IMR-90 (cell line): Measurements from ENCODE around the gene CBL.

Source experiments
- CTCF ChIP-seq: conservative IDR thresholded peaks from 2 replicates; pipeline ENCODE4 v1.5.1; 2012; ENCODE audit warnings: mild to moderate bottlenecking, low read depth, low read length, improper control_type of control experiment
- ELK1 ChIP-seq: fragments of 150-350 bp; IDR thresholded peaks from 2 replicates; pipeline ENCODE4 v1.6.1; 2016; ENCODE audit warnings: low read depth, mild to moderate bottlenecking, low read length, moderate library complexity, borderline replicate concordance
- MXI1 ChIP-seq: IDR thresholded peaks from 2 replicates; pipeline ENCODE4 v1.6.1; 2012; ENCODE audit warnings: low read depth, mild to moderate bottlenecking, low read length, moderate library complexity, borderline replicate concordance
- NFE2L2 ChIP-seq: fragments of 150-350 bp; IDR thresholded peaks from 2 replicates; pipeline ENCODE4 v1.6.1; 2016; ENCODE audit warnings: low read depth, mild to moderate bottlenecking, low read length
- POLR2A ChIP-seq: IDR thresholded peaks from 2 replicates; pipeline ENCODE4 v1.6.1; 2012; ENCODE audit warnings: mild to moderate bottlenecking, low read depth, low read length
- RAD21 ChIP-seq: IDR thresholded peaks from 2 replicates; pipeline ENCODE4 v1.6.1; 2012; ENCODE audit warnings: low read length, improper control_type of control experiment
- RFX5 ChIP-seq: IDR thresholded peaks from 2 replicates; pipeline ENCODE4 v1.8.0; 2012; ENCODE audit warnings: low read depth, mild to moderate bottlenecking, low read length, moderate library complexity
- SMC3 ChIP-seq: fragments of 150-350 bp; IDR thresholded peaks from 2 replicates; pipeline ENCODE4 v1.6.1; 2016; ENCODE audit warnings: low read depth, mild to moderate bottlenecking, antibody characterized with exemption, low read length, moderate library complexity

GRCh38 chr11:119332111-119332765, 126.1 kb downstream of the CBL start:
- TF ChIP-seq CTCF (no peak), POLR2A (no peak), SMC3 (no peak), NFE2L2 (no peak), RFX5 (no peak), RAD21 (no peak), MXI1 (no peak), ELK1 (no peak)
